Natural killer cell (primary cell): ENCODE data around the gene CERS4. TPM values are rescaled to one million over a fixed set of nuclear protein-coding genes. Genes with fewer than 3 reads are reported as not detected.

Experiments used
- ATAC-seq, 3 donors: fragments of 150-1000 bp in 2 of 3; fragments of 200-7000 bp in 1 of 3; cut with Tn5 transposase; 1 replicate in 1 of 3; 2 replicates in 2 of 3; pipeline ENCODE4 v1.10.0; 2021; ENCODE audit warnings: mild to moderate bottlenecking in 2 of 3, moderate library complexity in 2 of 3
- DNase-seq, 2 donors: peaks; one replicate each; pipeline versions ENCODE4 v3.0.0 to v3.0.0-alpha.2; 2013 to 2021; ENCODE audit warnings: mixed read lengths in 1 of 2
- H3K27ac ChIP-seq: one replicate; pipeline ENCODE4 v1.5.1; 2013; ENCODE audit warnings: mild to moderate bottlenecking, low read length
- H3K27me3 ChIP-seq: one replicate; pipeline ENCODE4 v1.6.1; 2013; ENCODE audit warnings: low read length; ENCODE audit not compliant: control insufficient read depth, insufficient read depth
- H3K36me3 ChIP-seq: one replicate; pipeline ENCODE4 v1.6.1; 2013; ENCODE audit warnings: low read length; ENCODE audit not compliant: control insufficient read depth, insufficient read depth
- H3K4me1 ChIP-seq: one replicate; pipeline ENCODE4 v1.6.1; 2013; ENCODE audit warnings: low read length; ENCODE audit not compliant: control insufficient read depth, insufficient read depth
- H3K4me3 ChIP-seq: one replicate; pipeline ENCODE4 v1.5.1; 2013; ENCODE audit warnings: low read length
- H3K9me3 ChIP-seq: one replicate; pipeline ENCODE4 v1.6.1; 2013; ENCODE audit warnings: low read length; ENCODE audit not compliant: control insufficient read depth, insufficient read depth
- H3K27ac Mint-ChIP-seq, 2 donors: one replicate each; pipeline ENCODE4 v1.8.0; 2022; ENCODE audit warnings: mild to moderate bottlenecking in 2 of 2, mixed read lengths in 2 of 2, moderate library complexity in 1 of 2
- H3K27me3 Mint-ChIP-seq, 2 donors: one replicate each; pipeline ENCODE4 v1.8.0; 2022; ENCODE audit warnings: low read depth in 2 of 2, mixed read lengths in 2 of 2
- H3K36me3 Mint-ChIP-seq: one replicate; pipeline ENCODE4 v1.8.0; 2022; ENCODE audit warnings: mixed read lengths
- H3K4me1 Mint-ChIP-seq, 2 donors: one replicate each; pipeline ENCODE4 v1.8.0; 2022; ENCODE audit warnings: mixed read lengths in 2 of 2
- H3K4me3 Mint-ChIP-seq: one replicate; pipeline ENCODE4 v1.8.0; 2022; ENCODE audit warnings: mild to moderate bottlenecking, moderate library complexity, mixed read lengths
- H3K9me3 Mint-ChIP-seq, 2 donors: one replicate each; pipeline ENCODE4 v1.8.0; 2022; ENCODE audit warnings: mixed read lengths in 2 of 2
- CTCF ChIP-seq: fragments of 200-600 bp; IDR thresholded peaks from one replicate; pipeline ENCODE4 v1.8.0; 2022; ENCODE audit warnings: antibody characterized with exemption
- WGBS: methylation state at CpG from one replicate; pipeline ENCODE4 v1.1.7; 2013; ENCODE audit warnings: missing lambda C conversion rate; ENCODE audit not compliant: insufficient coverage; 5-methylcytosine and 5-hydroxymethylcytosine counted together
- intact Hi-C: fragments of 100-400 bp; cut with micrococcal nuclease; formaldehyde crosslinking; loops from one replicate; pipeline ENCODE4 v1.14.2; 2022
- total RNA-seq, 4 donors: library from RNA; stranded (reverse); fragments of 120-200 nt in 1 of 4; gene quantifications; one replicate each; pipeline versions ENCODE4 v1.2.3 to v1.2.4, GENCODE V29; 2013 to 2022

Gene CERS4
- total RNA-seq, 3 donors from 2014 or later (not counting 1 experiment from before 2014, with no cell fraction given): 50.0 to 70.8 (median 69.8) TPM

GRCh38 chr19:8256276-8257051 is 47.3 kb downstream of the CERS4 start:
- intact Hi-C loops: no loop called here

DNA sequence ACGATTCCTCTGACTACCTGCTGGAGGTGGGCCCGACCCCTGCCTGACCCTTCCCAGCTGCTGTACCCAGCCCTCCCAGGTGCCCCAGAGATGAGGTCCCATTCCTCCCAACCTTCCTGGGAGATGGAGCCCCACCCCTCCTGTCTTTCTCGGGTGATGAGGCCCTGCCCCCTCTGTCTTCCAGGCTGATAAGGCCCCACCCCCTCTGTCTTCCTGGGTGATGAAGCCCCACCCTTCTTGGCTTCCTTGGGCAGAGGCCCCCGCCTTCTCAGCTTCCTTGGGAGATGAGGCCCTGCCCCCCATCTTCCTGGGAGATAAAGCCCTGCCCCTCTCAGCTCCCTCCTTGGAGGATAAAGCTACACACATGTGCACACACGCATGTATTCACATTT is 47.9 kb downstream of the CERS4 start:
- no peak overlapping the region for H3K27ac Mint-ChIP-seq
- no peaks in the 10 kb centered on the region for H3K9me3 Mint-ChIP-seq
- Histone ChIP-seq H3K9me3 (no peaks in the 10 kb centered on the region), H3K4me1 (peaks cover 8% of the 10 kb centered on the region), H3K27ac (no peak overlapping the region), H3K36me3 (peaks cover 30% of the 10 kb centered on the region), H3K4me3 (no peak overlapping the region), H3K27me3 (no peaks in the 10 kb centered on the region)
- intact Hi-C loops: no loop called here
- WGBS: 81% methylated on average over 5 of the region's 5 CpGs
- no peaks in the 10 kb centered on the region for H3K36me3 Mint-ChIP-seq
- no peak for TF ChIP-seq CTCF
- H3K4me1 Mint-ChIP-seq: peaks cover 5 to 16% of the 10 kb centered on the region in 2 donors
- H3K27me3 Mint-ChIP-seq: no peaks in the 10 kb centered on the region
- DNase-seq (no peak), ATAC-seq (no peak)
- H3K4me3 Mint-ChIP-seq: no peak overlapping the region

More at GRCh38 chr19:8256276-8257051, 47.3 kb downstream of the CERS4 start:
- Histone ChIP-seq H3K36me3 (peaks cover 30% of the 10 kb centered on the region), H3K9me3 (no peaks in the 10 kb centered on the region), H3K27me3 (no peaks in the 10 kb centered on the region), H3K27ac (no peak overlapping the region), H3K4me3 (no peak overlapping the region), H3K4me1 (peaks cover 8% of the 10 kb centered on the region)
- DNase-seq (no peak), ATAC-seq (no peak)
- no peak for TF ChIP-seq CTCF
- Mint-ChIP-seq H3K9me3 (no peaks in the 10 kb centered on the region), H3K27ac (peak overlapping the region in 1 of 2 donors; percentile 40), H3K36me3 (no peaks in the 10 kb centered on the region), H3K4me1 (peaks cover 5 to 16% of the 10 kb centered on the region in 2 donors), H3K4me3 (no peak overlapping the region), H3K27me3 (no peaks in the 10 kb centered on the region)
- WGBS: 95% methylated on average over 14 of the region's 15 CpGs

DNA sequence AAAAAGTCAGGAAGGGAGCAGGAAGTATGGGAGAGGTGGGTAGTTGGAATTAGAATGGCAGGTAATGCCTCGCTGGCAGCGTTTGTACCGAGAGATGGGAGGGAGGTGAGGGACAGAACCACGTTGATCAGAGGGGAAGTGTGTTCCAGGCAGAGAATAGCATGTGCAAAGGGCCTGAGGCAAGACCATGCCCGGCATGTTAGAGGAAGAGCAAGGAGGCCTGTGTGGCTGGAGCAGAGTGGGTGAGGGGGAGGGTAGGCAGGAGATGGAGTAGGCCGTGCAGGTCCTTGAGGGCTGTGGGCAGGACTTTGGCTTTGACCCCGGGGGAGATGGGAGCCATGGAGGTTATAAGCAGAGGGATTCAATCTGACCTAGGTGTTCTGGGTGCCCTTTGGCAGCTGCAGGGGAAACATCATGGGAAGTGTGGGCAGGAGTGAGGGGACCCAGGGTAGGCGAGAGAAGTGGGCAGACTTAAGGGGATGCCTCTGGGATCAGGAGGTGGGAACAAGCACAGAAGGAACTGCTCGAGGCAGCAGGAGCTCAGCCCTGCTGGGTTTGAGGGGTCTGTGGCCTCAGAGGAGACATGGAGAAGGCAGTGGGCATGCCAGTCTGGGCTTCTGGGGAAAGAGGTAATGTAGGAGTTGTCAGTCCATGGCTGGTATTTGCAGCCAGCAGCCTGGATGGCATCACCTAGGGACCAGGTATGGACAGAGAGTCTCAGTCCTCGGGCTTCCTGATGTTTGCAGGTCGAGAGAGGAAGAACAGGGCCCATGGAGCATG is 50.2 kb downstream of the CERS4 start:
- WGBS: 95% methylated on average over 11 of the region's 11 CpGs
- H3K4me3 ChIP-seq: no peak overlapping the region
- no peaks in the 10 kb centered on the region for H3K36me3 Mint-ChIP-seq
- no peaks in the 10 kb centered on the region for H3K27me3 ChIP-seq
- H3K36me3 ChIP-seq: peaks cover 32% of the 10 kb centered on the region
- H3K27ac Mint-ChIP-seq: peak overlapping the region in 1 of 2 donors; percentile 29
- DNase-seq (no peak), ATAC-seq (no peak)
- peaks cover 4% of the 10 kb centered on the region for H3K4me1 ChIP-seq
- H3K4me1 Mint-ChIP-seq: peaks cover 0 to 20% of the 10 kb centered on the region in 2 donors
- no peak overlapping the region for H3K4me3 Mint-ChIP-seq
- no peak overlapping the region for H3K27ac ChIP-seq
- intact Hi-C loops: no loop called here
- no peaks in the 10 kb centered on the region for H3K9me3 Mint-ChIP-seq
- H3K9me3 ChIP-seq: no peaks in the 10 kb centered on the region
- no peak for TF ChIP-seq CTCF
- no peaks in the 10 kb centered on the region for H3K27me3 Mint-ChIP-seq
